HG03159 (cell line): Measurements from ENCODE around the gene SSC4D.

Source experiments
- ATAC-seq: cut with Tn5 transposase; IDR thresholded peaks from one replicate; pipeline ENCODE4 v1.9.1; 2021; ENCODE audit warnings: mild to moderate bottlenecking, moderate library complexity; ENCODE audit not compliant: unreplicated experiment

The SSC4D gene

GRCh38 chr7:76356115-76356514 lies 53.4 kb downstream of the SSC4D start:
- no peak for ATAC-seq

- ATAC-seq: no peak
Observed at GRCh38 chr7:76354981-76355730, 54.3 kb downstream of the SSC4D start.

- ATAC-seq: no peak
Observed at GRCh38 chr7:76354516-76354915, 55.0 kb downstream of the SSC4D start.

- no peak for ATAC-seq
Observed at GRCh38 chr7:76353744-76354143, 55.8 kb downstream of the SSC4D start.

- no peak for ATAC-seq
Observed at GRCh38 chr7:76352193-76352592, 57.3 kb downstream of the SSC4D start.

GRCh38 chr7:76351372-76351771 lies 58.1 kb downstream of the SSC4D start:
- ATAC-seq: no peak

- ATAC-seq: no peak
Observed at GRCh38 chr7:76349313-76349885, 60.1 kb downstream of the SSC4D start.

GRCh38 chr7:76347710-76348109 lies 61.8 kb downstream of the SSC4D start:
- ATAC-seq: no peak

- ATAC-seq: no peak
Observed at GRCh38 chr7:76346778-76347177, 62.7 kb downstream of the SSC4D start.

GRCh38 chr7:76346097-76346496 lies 63.4 kb downstream of the SSC4D start:
- no peak for ATAC-seq

GRCh38 chr7:76343931-76344321 lies 65.6 kb downstream of the SSC4D start:
- no peak for ATAC-seq

GRCh38 chr7:76343294-76343930 lies 66.1 kb downstream of the SSC4D start:
- no peak for ATAC-seq

GRCh38 chr7:76342222-76342621 lies 67.3 kb downstream of the SSC4D start:
- ATAC-seq: no peak

GRCh38 chr7:76340617-76341131 lies 68.8 kb downstream of the SSC4D start:
- no peak for ATAC-seq
